ENCODE measurements around the gene HYCC2.

Gene HYCC2
- 43.0 to 54.5 (median 49.3) reads per million in 4 donors for total RNA-seq

DNA sequence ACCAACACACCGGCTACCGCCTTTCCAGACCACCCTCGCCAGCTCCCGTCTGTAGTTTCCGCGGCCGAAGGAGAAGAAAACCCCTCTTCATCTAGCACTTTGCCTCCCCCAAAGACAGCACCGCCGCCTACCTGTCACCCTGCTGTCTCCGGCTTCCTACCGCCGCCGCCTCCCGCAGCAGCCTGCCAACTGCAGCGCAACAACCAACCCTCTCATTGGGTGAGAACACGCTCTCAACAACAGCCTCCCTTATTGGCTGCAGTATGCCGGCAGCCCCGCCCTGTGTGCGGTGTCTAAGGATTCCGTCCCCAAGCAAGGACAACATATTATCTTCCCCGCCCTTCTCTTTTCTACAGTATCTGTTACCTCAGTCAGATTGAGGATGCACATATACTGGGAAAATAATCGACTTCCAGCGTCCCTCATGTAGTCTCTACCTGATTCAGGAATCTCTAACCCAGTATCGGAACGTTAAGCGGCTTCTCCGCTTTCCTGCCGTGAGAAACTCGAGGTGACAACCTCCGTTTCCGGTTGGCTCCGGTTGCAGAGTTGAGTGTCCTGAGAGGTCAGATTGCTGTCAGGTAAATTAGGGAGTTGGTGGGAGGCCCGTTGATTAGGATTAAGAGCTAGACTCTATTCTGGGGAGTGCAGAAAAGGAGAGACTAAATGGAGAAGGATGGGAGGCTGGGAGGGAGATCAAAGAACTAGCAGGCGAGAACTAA is at the start of gene HYCC2, which contains the start of gene NDUFB3:
Gene HYCC2, minus strand, starts transcription at position 193 of the 722 bp plus-strand sequence. CDS start 47,662 bp downstream, outside the sequence.
Gene NDUFB3, plus strand, starts transcription at position 523 of the 722 bp plus-strand sequence. CDS start 6,882 bp downstream, outside the sequence.
- peak; percentile 87 to 96 (median 91) for DNase-seq

GRCh38 chr2:201118961-201119854 is 47.7 kb upstream of the HYCC2 start:
- DNase-seq = peak in 1 of 5 donors; percentile 50

DNA sequence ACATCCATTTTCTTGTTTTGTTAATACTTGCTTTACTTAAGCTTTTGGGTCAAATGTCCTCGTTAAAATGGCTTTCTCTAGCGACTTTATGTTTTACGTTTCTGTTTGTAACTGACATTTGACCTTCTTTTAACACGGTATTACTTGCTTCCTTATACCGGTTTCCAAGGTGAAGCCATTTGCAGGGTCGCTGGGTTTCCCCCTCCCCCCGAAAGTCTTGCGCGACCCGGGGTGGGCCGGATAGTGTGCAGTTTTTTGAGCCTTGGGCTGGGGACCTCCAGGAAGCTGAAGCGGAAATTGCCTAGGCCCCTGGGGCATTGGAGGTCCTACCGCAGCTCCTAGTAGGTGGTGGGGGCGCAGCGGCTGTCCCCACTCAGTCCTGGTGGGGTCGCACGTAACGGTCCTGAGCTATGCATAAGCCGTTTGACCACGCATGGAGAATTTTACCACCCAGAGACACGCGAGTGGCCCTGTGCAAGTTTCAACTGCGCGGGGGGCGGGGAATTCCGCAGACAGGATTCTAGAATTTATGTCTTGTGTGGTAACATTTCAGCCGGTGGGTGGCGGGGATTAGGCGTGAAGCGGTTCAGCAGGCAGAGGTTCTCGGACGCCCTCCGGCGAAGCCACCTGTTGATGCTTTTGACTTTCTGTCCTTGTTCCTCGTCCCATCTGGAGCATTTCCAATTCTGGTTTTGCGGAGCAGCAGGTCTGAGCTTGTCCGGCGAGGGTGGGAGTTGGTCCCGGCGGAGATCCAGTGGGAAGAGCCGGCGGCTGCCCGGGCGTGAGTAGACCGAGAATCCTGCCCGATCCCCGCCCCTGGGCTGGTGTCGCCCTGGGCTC is 46.9 kb upstream of the HYCC2 start:
- DNase-seq = peak; percentile 72 to 90 (median 76)

- DNase-seq = peak in 1 of 5 donors; percentile 32
Measured at GRCh38 chr2:201117735-201118094, 46.2 kb upstream of the HYCC2 start.

GRCh38 chr2:201116959-201117734 is 45.7 kb upstream of the HYCC2 start:
- DNase-seq = peak in 4 of 5 donors; percentile 28 to 89 (median 36)

DNA sequence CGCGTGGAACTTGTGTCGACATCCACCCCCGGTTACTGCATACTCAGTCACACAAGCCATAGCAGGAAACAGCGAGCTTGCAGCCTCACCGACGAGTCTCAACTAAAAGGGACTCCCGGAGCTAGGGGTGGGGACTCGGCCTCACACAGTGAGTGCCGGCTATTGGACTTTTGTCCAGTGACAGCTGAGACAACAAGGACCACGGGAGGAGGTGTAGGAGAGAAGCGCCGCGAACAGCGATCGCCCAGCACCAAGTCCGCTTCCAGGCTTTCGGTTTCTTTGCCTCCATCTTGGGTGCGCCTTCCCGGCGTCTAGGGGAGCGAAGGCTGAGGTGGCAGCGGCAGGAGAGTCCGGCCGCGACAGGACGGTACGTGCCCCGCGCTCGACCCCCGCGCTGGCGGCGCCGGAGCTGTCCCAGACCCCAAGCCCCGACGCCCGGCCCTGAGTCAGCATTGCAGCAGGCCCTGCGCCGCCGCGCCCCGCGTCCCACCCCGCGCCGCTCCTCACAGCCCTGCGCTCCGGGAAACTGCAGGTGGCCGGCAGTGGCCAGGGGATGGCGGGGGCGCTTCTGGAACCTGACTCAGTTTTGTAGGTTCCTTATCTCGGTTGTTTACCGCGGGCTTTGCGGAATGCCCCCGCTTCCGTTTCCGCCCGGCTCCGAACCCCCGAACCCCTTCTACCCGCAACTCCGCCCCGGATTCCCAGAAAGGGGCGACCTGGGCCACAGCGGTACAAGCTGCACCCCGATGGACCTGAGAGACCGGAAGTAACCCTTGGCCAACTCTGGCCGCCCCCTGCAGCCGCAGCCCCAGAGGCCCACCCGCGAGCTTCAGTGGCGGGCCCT is 44.9 kb upstream of the HYCC2 start, which contains the start of gene CFLAR:
Gene CFLAR, plus strand, starts transcription at position 50 of the 844 bp plus-strand sequence. CDS start 13,702 bp downstream, outside the sequence.
- DNase-seq = peak; percentile 63 to 92 (median 73)

- DNase-seq = no peak
Measured at GRCh38 chr2:201114846-201115245, 43.4 kb upstream of the HYCC2 start.

GRCh38 chr2:201114350-201114749 is 42.9 kb upstream of the HYCC2 start:
- no peak for DNase-seq

DNA sequence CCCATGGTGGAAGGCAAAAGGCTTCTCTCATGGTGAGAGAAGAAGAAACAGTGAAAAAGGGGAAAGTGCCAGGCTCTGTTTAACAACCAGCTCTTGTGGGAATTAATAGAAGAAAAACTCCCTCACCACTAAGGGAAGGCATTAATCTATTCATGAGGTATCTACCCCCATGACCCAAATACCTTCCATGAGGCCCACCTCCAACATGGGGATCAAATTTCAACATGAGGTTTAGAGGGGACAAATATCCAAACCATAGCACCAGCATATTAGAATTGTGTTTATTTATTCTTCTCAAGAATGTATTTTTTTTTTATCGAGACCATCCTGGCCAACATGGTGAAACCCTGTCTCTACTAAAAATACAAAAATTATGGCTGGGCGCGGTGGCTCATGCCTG is 39.6 kb upstream of the HYCC2 start:
- DNase-seq = no peak

- DNase-seq = no peak
Measured at GRCh38 chr2:201110615-201111014, 39.1 kb upstream of the HYCC2 start.

DNA sequence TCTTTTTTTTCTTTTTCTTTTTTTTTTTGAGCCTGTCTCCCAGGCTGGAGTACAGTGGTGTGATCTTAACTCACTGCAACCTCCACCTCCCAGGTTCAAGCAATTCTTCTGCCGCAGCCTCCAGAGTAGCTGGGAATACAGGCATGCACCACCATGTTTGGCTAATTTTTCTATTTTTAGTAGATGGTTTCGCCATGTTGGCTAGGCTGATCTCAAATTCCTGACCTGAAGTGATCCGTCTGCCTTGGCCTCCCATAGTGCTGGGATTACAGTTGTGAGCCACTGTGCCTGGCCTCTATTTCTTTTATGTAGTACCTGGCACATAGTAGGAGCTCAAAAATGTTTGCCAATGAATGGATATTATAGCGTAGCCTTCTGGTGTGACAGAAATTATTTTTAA is 37.7 kb upstream of the HYCC2 start:
- DNase-seq = no peak

- DNase-seq = no peak
Measured at GRCh38 chr2:201108341-201108740, 36.9 kb upstream of the HYCC2 start.

GRCh38 chr2:201107624-201108023 is 36.2 kb upstream of the HYCC2 start:
- DNase-seq = no peak

- no peak for DNase-seq
Measured at GRCh38 chr2:201105759-201106158, 34.3 kb upstream of the HYCC2 start.

GRCh38 chr2:201100497-201100896 is 29.0 kb upstream of the HYCC2 start:
- no peak for DNase-seq

DNA sequence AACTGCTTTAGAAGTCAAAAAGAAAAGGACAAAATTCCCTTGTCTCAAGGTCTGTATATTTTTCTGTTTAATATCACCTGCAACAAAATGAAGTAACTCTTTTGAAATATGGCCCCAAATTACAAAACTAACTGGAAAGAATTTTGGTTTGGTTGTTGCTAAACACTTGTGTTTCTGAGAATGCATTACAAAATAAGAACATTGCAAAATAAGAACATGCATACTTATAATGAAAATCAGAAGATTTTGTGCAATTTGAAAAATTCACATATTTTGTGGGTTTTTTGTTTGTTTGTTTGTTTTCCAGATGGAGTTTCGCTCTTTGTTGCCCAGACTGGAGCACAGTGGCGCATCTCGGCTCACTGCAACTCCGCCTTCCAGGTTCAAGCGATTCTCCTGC is 22.1 kb upstream of the HYCC2 start:
- DNase-seq = no peak

DNA sequence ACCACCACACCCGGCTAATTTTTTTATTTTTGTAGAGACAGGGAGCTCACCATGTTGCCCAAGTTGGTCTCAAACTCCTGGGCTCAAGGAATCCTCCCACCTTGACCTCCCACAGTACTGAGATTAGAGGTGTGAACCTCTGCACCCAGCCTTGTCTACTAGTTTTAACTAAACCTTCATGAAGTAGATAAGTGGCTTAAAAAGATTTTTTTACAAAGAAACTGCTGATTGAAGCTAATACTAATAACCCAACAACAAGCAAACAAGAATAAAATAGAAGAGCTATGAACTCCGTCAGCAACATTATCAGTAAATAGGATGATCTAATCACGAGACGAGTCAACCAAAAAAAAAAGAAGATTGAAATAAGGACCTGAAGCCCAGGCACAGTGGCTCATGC is 19.1 kb upstream of the HYCC2 start:
- no peak for DNase-seq

DNA sequence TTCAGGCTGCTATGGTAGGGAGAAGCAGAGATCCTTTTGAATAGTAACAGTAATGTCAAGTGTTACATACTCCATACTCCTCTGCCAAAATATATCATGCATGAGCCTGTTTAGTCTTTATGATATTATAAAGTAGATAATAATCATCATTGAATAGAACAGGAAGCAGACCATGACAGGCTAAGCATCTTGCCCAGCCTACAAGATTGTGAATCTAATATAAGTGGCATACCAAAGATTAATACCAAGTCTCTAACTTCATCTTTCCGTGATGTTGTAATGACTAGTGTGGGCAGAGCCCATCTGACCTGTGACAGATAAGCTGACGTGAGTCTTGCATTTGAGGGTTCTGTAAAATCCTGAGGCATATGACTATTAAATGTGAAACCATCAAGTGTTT is 13.4 kb upstream of the HYCC2 start:
- no peak for DNase-seq

GRCh38 chr2:201074996-201075395 is 3.5 kb upstream of the HYCC2 start:
- no peak for DNase-seq

GRCh38 chr2:201073071-201073470 is 1.6 kb upstream of the HYCC2 start:
- no peak for DNase-seq

GRCh38 chr2:201072201-201072530 is 695 bp upstream of the HYCC2 start:
- no peak for DNase-seq
